A549 (cell line): ENCODE results near the gene PXDN. TPM values are rescaled to one million over a fixed set of nuclear protein-coding genes. Genes with fewer than 3 reads are reported as not detected.

ENCODE experiments used
- ATAC-seq, 2 experiments: fragments of 200-7000 bp in 1 of 2; fragments of >200 bp in 1 of 2; cut with Nextera tagmentation in 1 of 2; cut with Tn5 transposase in 1 of 2; 3 replicates each; pipeline versions ENCODE4 v1.8.0 to v1.9.1; 2018 to 2020; ENCODE audit warnings: mild to moderate bottlenecking in 1 of 2, moderate library complexity in 1 of 2
- CTCF ChIA-PET: fragments of 300-600 bp; sonication (Branson Sonifier 250); formaldehyde crosslinking; extraction: SDS; loops from one replicate; lab custom pipeline; 2021; ENCODE audit warnings: antibody characterized with exemption, inconsistent platforms; lab: Yijun Ruan, JAX
- POLR2A ChIA-PET: fragments of 350-600 bp; formaldehyde crosslinking; extraction: SDS; loops from one replicate; lab custom pipeline; 2021; ENCODE audit warnings: antibody characterized with exemption, inconsistent platforms; lab: Yijun Ruan, JAX
- DNase-seq, 2 experiments: peaks; one replicate each; pipeline versions ENCODE4 v3.0.0 to v3.0.0-alpha.2; 2011 to 2016; ENCODE audit warnings: low read depth in 1 of 2, low spot score in 1 of 2
- FAIRE-seq: peaks from 2 replicates; lab custom pipeline; 2011; peaks lifted over from hg19 to GRCh38; lab: Jason Lieb, UNC
- H3K27ac ChIP-seq, 2 experiments: fragments of >200 bp; sonication (Bioruptor Twin); formaldehyde crosslinking; 3 replicates each; pipeline ENCODE4 v1.5.1; 2016 to 2017
- H3K4me1 ChIP-seq: fragments of >200 bp; sonication (Bioruptor Twin); formaldehyde crosslinking; 3 replicates; pipeline ENCODE4 v1.6.1; 2016
- H3K4me2 ChIP-seq: fragments of >200 bp; sonication (Bioruptor Twin); formaldehyde crosslinking; 3 replicates; pipeline ENCODE4 v1.6.1; 2016
- H3K4me3 ChIP-seq: fragments of >200 bp; sonication (Bioruptor Twin); formaldehyde crosslinking; 3 replicates; pipeline ENCODE4 v1.5.1; 2016
- H3K9me3 ChIP-seq: fragments of >200 bp; sonication (Bioruptor Twin); formaldehyde crosslinking; 3 replicates; pipeline ENCODE4 v1.6.1; 2016
- CBX2 ChIP-seq: fragments of 200-600 bp; sonication (generic); IDR thresholded peaks from 2 replicates; pipeline ENCODE4 v1.6.1; 2016; ENCODE audit warnings: low read depth, mild to moderate bottlenecking, borderline replicate concordance
- CBX8 ChIP-seq: fragments of 200-600 bp; sonication (generic); IDR thresholded peaks from 2 replicates; pipeline ENCODE4 v1.6.1; 2016
- CEBPB ChIP-seq, 2 experiments: fragments of >200 bp in 1 of 2; sonication (Bioruptor Twin) in 1 of 2; formaldehyde crosslinking in 1 of 2; IDR thresholded peaks; 2 replicates each; pipeline ENCODE4 v1.6.1; 2012 to 2016
- CHD2 ChIP-seq: fragments of 150-350 bp; IDR thresholded peaks from 2 replicates; pipeline ENCODE4 v1.6.1; 2014; ENCODE audit warnings: low read length; ENCODE audit not compliant: partially characterized antibody
- FOSB ChIP-seq: fragments of 250-450 bp; sonication (Bioruptor Pico); IDR thresholded peaks from 2 replicates; pipeline ENCODE4 v1.5.0; 2020; ENCODE audit warnings: mild to moderate bottlenecking, moderate library complexity
- GATA3 ChIP-seq: IDR thresholded peaks from 2 replicates; pipeline ENCODE4 v1.6.1; 2012; ENCODE audit warnings: borderline replicate concordance
- HMGXB4 ChIP-seq: fragments of 250-450 bp; sonication (Bioruptor Pico); IDR thresholded peaks from 2 replicates; pipeline ENCODE4 v1.5.0; 2021; ENCODE audit warnings: mild to moderate bottlenecking, moderate library complexity, borderline replicate concordance
- HOXB13 ChIP-seq: fragments of 250-450 bp; sonication (Bioruptor Pico); IDR thresholded peaks from 2 replicates; pipeline ENCODE4 v1.5.0; 2020; ENCODE audit warnings: low read depth, mild to moderate bottlenecking, moderate library complexity
- HOXB5 ChIP-seq: fragments of 250-450 bp; sonication (Bioruptor Pico); IDR thresholded peaks from 2 replicates; pipeline ENCODE4 v1.5.0; 2020; ENCODE audit warnings: mild to moderate bottlenecking, moderate library complexity
- JUN ChIP-seq, 2 experiments: fragments of >200 bp; sonication (Bioruptor Twin); formaldehyde crosslinking; IDR thresholded peaks; 2 replicates in 1 of 2; 3 replicates in 1 of 2; pipeline ENCODE4 v1.6.1; 2016 to 2017
- MAZ ChIP-seq: fragments of 150-350 bp; IDR thresholded peaks from 2 replicates; pipeline ENCODE4 v1.6.1; 2014; ENCODE audit warnings: antibody characterized with exemption, low read depth, low read length, borderline replicate concordance
- NPAS2 ChIP-seq: fragments of 250-450 bp; sonication (Bioruptor Pico); IDR thresholded peaks from 2 replicates; pipeline ENCODE4 v1.8.0; 2022; ENCODE audit warnings: mild to moderate bottlenecking, moderate library complexity, borderline replicate concordance
- PHF8 ChIP-seq: fragments of 200-600 bp; sonication (generic); IDR thresholded peaks from 2 replicates; pipeline ENCODE4 v1.6.1; 2016; ENCODE audit warnings: low read depth, mild to moderate bottlenecking, antibody characterized with exemption, moderate library complexity, borderline replicate concordance
- POLR2AphosphoS2 ChIP-seq: conservative IDR thresholded peaks from 2 replicates; pipeline ENCODE4 v1.6.1; 2012; ENCODE audit warnings: low read length, improper control_type of control experiment, inconsistent platforms
- RAD21 ChIP-seq, 2 experiments: fragments of >200 bp in 1 of 2; sonication (Bioruptor Twin) in 1 of 2; formaldehyde crosslinking in 1 of 2; IDR thresholded peaks in 1 of 2; conservative IDR thresholded peaks in 1 of 2; 2 replicates in 1 of 2; 3 replicates in 1 of 2; pipeline ENCODE4 v1.6.1; 2012 to 2018; ENCODE audit warnings: inconsistent platforms in 1 of 2
- RFX5 ChIP-seq: fragments of 450-650 bp; IDR thresholded peaks from 2 replicates; pipeline ENCODE4 v1.7.1; 2014; ENCODE audit warnings: antibody characterized with exemption, mild to moderate bottlenecking, moderate library complexity
- RNF2 ChIP-seq: fragments of 200-600 bp; sonication (generic); IDR thresholded peaks from 2 replicates; pipeline ENCODE4 v1.6.1; 2016; ENCODE audit warnings: low read depth, mild to moderate bottlenecking, antibody characterized with exemption, moderate library complexity, borderline replicate concordance
- SMC3 ChIP-seq: fragments of >200 bp; sonication (Bioruptor Twin); formaldehyde crosslinking; IDR thresholded peaks from 3 replicates; pipeline ENCODE4 v1.6.1; 2018; ENCODE audit warnings: inconsistent platforms
- USF2 ChIP-seq: fragments of 450-650 bp; IDR thresholded peaks from 2 replicates; pipeline ENCODE4 v1.6.1; 2014; ENCODE audit warnings: antibody characterized with exemption
- ZC3H11A ChIP-seq: fragments of 450-650 bp; IDR thresholded peaks from 2 replicates; pipeline ENCODE4 v1.6.1; 2014; ENCODE audit warnings: antibody characterized with exemption, mild to moderate bottlenecking
- WGBS: methylation state at CpG from one replicate; pipeline ENCODE4 v1.1.6; 2017; ENCODE audit errors: missing lambda C conversion rate; 5-methylcytosine and 5-hydroxymethylcytosine counted together
- polyA plus RNA-seq, 4 experiments: library from polyadenylated mRNA; depleted of rRNA in 3 of 4; stranded (reverse); fragments of >200 nt; fragmentation: RNase III in 1 of 4; extraction: RNeasy Plus Mini Kit Qiagen cat#74134 plus additional on column Dnase treatment in 1 of 4; gene quantifications; 2 replicates in 3 of 4; 3 replicates in 1 of 4; pipeline ENCODE4 v1.2.3, GENCODE V29; 2011 to 2017
- TF ChIP-seq, protein P1 (sequence below): fragments of >200 bp; sonication (Bioruptor Twin); formaldehyde crosslinking; IDR thresholded peaks from 3 replicates; pipeline ENCODE4 v1.5.1; 2016
- TF ChIP-seq, protein P2 (sequence below): fragments of >200 bp; sonication (Bioruptor Twin); formaldehyde crosslinking; IDR thresholded peaks from 3 replicates; pipeline ENCODE4 v1.6.1; 2016
- TF ChIP-seq, protein P3 (sequence below): IDR thresholded peaks from 2 replicates; pipeline ENCODE4 v1.6.1; 2012; ENCODE audit warnings: low read depth, borderline replicate concordance
- TF ChIP-seq, protein P4 (sequence below): fragments of 150-350 bp; IDR thresholded peaks from 2 replicates; pipeline ENCODE4 v1.6.1; 2014; ENCODE audit warnings: low read depth, mild to moderate bottlenecking, low read length

The PXDN gene
- polyA plus RNA-seq, 2 of the 4 experiments (the other 2 are of a cell fraction), result 3.7 to 7.3 TPM

DNA sequence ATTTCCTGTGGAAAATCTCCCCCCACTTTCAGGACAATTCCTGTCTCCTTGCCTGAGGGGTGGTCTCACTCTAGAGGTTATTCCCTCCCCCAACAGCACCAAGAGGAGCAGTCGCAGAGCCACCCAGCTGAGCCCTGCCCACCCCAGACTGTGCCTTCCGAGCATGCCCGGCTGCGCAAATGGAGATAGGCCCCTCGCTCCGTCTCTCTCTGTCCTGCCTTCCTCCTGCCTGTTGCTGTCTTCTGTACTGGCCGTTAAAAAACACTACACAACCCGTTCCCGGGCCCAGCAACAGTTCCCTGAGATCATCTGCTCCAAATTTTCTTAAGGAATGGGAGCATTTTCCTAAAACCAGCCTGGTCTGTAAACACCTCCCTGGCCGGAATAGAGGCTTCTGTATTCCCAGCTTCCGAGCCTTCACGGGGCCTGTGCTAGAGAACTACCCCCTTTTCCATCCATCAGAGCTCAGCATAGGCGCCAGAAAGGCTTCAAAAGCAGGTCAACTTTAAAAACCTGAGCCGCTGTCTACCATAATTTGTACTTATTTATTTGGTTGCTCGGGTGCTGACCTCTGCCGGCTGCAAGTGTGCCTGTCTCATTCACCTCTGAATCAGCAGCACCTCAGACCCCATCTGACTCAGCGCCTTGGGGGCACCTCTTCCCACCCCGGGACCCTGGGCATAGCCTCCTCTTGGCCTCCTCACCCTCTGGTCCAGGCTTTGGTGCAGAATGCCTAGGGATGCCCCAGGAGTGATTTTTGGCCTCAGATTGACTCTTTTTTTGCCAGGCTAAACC is 159.4 kb downstream of the PXDN start:
- TF ChIP-seq RFX5 (no peak), RAD21 (conservative IDR thresholded peaks at IDR 0.05 in 1 of 2, IDR thresholded peaks at IDR 0.05 in 1 of 2) (no peak), CEBPB (IDR thresholded peaks at IDR 0.05) (no peak)
- TF ChIP-seq, protein P1, sequence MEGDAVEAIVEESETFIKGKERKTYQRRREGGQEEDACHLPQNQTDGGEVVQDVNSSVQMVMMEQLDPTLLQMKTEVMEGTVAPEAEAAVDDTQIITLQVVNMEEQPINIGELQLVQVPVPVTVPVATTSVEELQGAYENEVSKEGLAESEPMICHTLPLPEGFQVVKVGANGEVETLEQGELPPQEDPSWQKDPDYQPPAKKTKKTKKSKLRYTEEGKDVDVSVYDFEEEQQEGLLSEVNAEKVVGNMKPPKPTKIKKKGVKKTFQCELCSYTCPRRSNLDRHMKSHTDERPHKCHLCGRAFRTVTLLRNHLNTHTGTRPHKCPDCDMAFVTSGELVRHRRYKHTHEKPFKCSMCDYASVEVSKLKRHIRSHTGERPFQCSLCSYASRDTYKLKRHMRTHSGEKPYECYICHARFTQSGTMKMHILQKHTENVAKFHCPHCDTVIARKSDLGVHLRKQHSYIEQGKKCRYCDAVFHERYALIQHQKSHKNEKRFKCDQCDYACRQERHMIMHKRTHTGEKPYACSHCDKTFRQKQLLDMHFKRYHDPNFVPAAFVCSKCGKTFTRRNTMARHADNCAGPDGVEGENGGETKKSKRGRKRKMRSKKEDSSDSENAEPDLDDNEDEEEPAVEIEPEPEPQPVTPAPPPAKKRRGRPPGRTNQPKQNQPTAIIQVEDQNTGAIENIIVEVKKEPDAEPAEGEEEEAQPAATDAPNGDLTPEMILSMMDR, result 0 out of 3 replicates have a peak, but pooled peaks have one; percentile 16
- Histone ChIP-seq H3K4me3 (no peak overlapping the region), H3K4me2 (no peak overlapping the region), H3K4me1 (no peaks in the 10 kb centered on the region), H3K27ac (no peak overlapping the region), H3K9me3 (no peaks in the 10 kb centered on the region)
- CTCF ChIA-PET, result interaction anchor here (1.1 kb wide), 1 partner anchor 13 kb away, joined by 3 read pairs; no protein-coding TSS in a partner anchor
- ATAC-seq, result peak in 1 of 2 experiments; percentile 45; a peak in 3 of 6 replicates
- 57% methylated on average over 18 of the region's 18 CpGs for WGBS
- no peak for FAIRE-seq
- DNase-seq, result no peak
- POLR2A ChIA-PET, result no interaction called here

DNA sequence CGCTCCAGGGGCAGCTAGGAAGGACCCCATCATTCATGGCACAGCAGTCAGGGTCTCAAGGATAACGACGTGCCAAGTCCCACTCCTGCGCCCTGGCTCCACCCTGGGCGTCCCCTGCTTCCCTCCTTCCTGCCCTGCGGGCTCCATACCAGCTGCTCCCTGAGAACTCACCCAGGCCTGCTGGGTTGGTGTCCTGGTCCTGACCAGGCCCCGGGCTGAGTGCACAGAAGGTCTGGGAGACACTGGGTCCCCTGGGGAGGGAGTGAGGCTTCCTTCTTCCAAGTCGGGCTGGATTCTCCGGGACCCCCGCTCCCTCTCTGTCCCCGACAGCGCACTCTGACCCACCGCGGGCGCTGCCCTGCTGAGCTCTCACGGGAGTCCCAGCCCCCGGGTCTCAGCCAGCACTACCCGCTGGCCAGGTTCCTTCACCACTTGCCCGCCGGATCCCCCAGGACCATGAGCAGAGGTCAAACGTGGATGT is 160.2 kb downstream of the PXDN start:
- no peak overlapping the region for H3K4me2 ChIP-seq
- H3K9me3 ChIP-seq, result no peaks in the 10 kb centered on the region
- no peak overlapping the region for H3K4me3 ChIP-seq
- TF ChIP-seq HOXB5 (CRISPR knock-in tag) (no peak), GATA3 (no peak), CBX8 (no peak), SMC3 (no peak)
- TF ChIP-seq, protein P2, sequence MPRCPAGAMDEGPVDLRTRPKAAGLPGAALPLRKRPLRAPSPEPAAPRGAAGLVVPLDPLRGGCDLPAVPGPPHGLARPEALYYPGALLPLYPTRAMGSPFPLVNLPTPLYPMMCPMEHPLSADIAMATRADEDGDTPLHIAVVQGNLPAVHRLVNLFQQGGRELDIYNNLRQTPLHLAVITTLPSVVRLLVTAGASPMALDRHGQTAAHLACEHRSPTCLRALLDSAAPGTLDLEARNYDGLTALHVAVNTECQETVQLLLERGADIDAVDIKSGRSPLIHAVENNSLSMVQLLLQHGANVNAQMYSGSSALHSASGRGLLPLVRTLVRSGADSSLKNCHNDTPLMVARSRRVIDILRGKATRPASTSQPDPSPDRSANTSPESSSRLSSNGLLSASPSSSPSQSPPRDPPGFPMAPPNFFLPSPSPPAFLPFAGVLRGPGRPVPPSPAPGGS, result no peak
- TF ChIP-seq, protein P3, sequence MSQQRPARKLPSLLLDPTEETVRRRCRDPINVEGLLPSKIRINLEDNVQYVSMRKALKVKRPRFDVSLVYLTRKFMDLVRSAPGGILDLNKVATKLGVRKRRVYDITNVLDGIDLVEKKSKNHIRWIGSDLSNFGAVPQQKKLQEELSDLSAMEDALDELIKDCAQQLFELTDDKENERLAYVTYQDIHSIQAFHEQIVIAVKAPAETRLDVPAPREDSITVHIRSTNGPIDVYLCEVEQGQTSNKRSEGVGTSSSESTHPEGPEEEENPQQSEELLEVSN, result no peak
- H3K27ac ChIP-seq, result no peak overlapping the region
- ChIA-PET POLR2A (no interaction called here), CTCF (interaction anchor here (1.1 kb wide), 1 partner anchor 12 kb away, joined by 3 read pairs; no protein-coding TSS in a partner anchor)
- no peaks in the 10 kb centered on the region for H3K4me1 ChIP-seq
- no peak for DNase-seq
- WGBS, result 66% methylated on average over 18 of the region's 21 CpGs
- no peak for FAIRE-seq
- no peak for ATAC-seq

DNA sequence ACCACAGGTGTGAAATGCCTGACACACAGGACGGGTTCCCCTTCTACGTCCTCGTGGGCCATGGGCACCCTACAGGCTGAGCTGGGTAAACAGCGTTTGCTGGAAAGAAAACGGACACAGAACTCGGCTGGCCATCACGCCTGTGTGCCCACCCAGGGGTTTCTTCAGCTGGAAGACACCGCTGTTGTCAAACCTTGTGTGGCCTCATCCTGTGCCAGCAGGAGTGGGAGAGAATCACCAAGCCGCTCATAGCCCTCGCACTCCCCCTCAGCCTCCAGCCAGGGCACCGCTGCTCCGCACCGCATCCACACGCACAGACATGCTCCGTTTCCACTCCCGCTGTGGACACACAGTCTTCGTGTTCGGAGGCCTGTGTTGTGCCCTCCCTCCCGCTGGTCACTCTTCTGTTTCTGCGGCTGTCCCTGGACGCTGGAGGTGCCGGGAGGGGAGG is 161.4 kb downstream of the PXDN start:
- no peak for FAIRE-seq
- no peak overlapping the region for H3K4me3 ChIP-seq
- TF ChIP-seq, protein P4, sequence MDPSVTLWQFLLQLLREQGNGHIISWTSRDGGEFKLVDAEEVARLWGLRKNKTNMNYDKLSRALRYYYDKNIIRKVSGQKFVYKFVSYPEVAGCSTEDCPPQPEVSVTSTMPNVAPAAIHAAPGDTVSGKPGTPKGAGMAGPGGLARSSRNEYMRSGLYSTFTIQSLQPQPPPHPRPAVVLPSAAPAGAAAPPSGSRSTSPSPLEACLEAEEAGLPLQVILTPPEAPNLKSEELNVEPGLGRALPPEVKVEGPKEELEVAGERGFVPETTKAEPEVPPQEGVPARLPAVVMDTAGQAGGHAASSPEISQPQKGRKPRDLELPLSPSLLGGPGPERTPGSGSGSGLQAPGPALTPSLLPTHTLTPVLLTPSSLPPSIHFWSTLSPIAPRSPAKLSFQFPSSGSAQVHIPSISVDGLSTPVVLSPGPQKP, result no peak
- no peak for TF ChIP-seq CBX2
- no peak for TF ChIP-seq HMGXB4 (CRISPR knock-in tag)
- no peak for TF ChIP-seq CEBPB (IDR thresholded peaks at IDR 0.05)
- TF ChIP-seq POLR2AphosphoS2, result no peak
- no peak for TF ChIP-seq FOSB (CRISPR knock-in tag)
- no peak for TF ChIP-seq MAZ
- no peak for TF ChIP-seq ZC3H11A
- TF ChIP-seq JUN (IDR thresholded peaks at IDR 0.05), result no peak
- no peak for TF ChIP-seq NPAS2 (CRISPR knock-in tag)
- no peak for TF ChIP-seq PHF8
- no peak for TF ChIP-seq CHD2
- TF ChIP-seq RNF2, result no peak
- no peak for TF ChIP-seq HOXB13
- no peak for TF ChIP-seq USF2
- TF ChIP-seq, all 56 proteins: peak for 0
- Histone ChIP-seq H3K9me3 (no peaks in the 10 kb centered on the region), H3K4me1 (no peaks in the 10 kb centered on the region), H3K4me2 (no peak overlapping the region), H3K27ac (no peak overlapping the region)
- ChIA-PET CTCF (interaction anchor here (1.6 kb wide), 1 partner anchor 9 kb away, joined by 6 read pairs; no protein-coding TSS in a partner anchor), POLR2A (no interaction called here)
- no peak for ATAC-seq
- WGBS, result 64% methylated on average over 22 of the region's 22 CpGs
- DNase-seq, result no peak
